K562 (cell line): Measurements from ENCODE around the gene TNKS2. TPM values are rescaled to one million over a fixed set of nuclear protein-coding genes. Genes with fewer than 3 reads are reported as not detected.

ENCODE experiments used
- ATF1 ChIP-seq, 2 experiments: fragments of 450-650 bp in 1 of 2; IDR thresholded peaks; 2 replicates each; pipeline ENCODE4 v1.6.1; 2016; ENCODE audit warnings: missing compliant biosample characterization in 1 of 2, missing genetic modification characterization in 1 of 2
- ETV1 ChIP-seq: fragments of 450-650 bp; conservative IDR thresholded peaks from 2 replicates; pipeline ENCODE4 v1.6.1; 2016; ENCODE audit warnings: missing genetic modification characterization, control low read depth, low read depth, missing compliant biosample characterization
- FOXJ2 ChIP-seq: fragments of 200-800 bp; sonication (Bioruptor generic); IDR thresholded peaks from 2 replicates; pipeline ENCODE4 v1.6.1; 2016; ENCODE audit warnings: missing genetic modification characterization, missing compliant biosample characterization
- KAT7 ChIP-seq: sonication (generic); formaldehyde crosslinking; IDR thresholded peaks from 2 replicates; pipeline ENCODE4 v1.8.0; 2022; ENCODE audit warnings: missing genetic modification reagents, mild to moderate bottlenecking, borderline replicate concordance
- KHSRP ChIP-seq: fragments of 450-650 bp; IDR thresholded peaks from 2 replicates; pipeline ENCODE4 v1.6.1; 2017
- MXI1 ChIP-seq: IDR thresholded peaks from 2 replicates; pipeline ENCODE4 v1.6.1; 2011; ENCODE audit warnings: low read depth, mild to moderate bottlenecking, improper control_type of control experiment, low read length
- POLR2H ChIP-seq: IDR thresholded peaks from 2 replicates; pipeline ENCODE4 v1.6.1; 2016; ENCODE audit warnings: missing genetic modification characterization, low read depth, mild to moderate bottlenecking, control low read depth, missing compliant biosample characterization, moderate library complexity
- POU5F1 ChIP-seq: fragments of 150-350 bp; IDR thresholded peaks from 2 replicates; pipeline ENCODE4 v1.6.1; 2014; ENCODE audit warnings: borderline replicate concordance, low read length, low read depth, mild to moderate bottlenecking; ENCODE audit not compliant: partially characterized antibody
- PYGO2 ChIP-seq: fragments of 450-650 bp; IDR thresholded peaks from 2 replicates; pipeline ENCODE4 v1.6.1; 2016; ENCODE audit warnings: mild to moderate bottlenecking, missing genetic modification characterization, moderate library complexity, missing compliant biosample characterization
- UBTF ChIP-seq, 2 experiments: IDR thresholded peaks; 2 replicates each; pipeline ENCODE4 v1.6.1; 2012; ENCODE audit warnings: improper control_type of control experiment in 2 of 2, low read depth in 2 of 2, low read length in 2 of 2, borderline replicate concordance in 1 of 2
- ZFX ChIP-seq: sonication (generic); formaldehyde crosslinking; IDR thresholded peaks from 2 replicates; pipeline ENCODE4 v1.8.0; 2022; ENCODE audit warnings: mild to moderate bottlenecking, missing genetic modification reagents, moderate library complexity
- polyA plus RNA-seq, 8 experiments: library from polyadenylated mRNA; depleted of rRNA in 4 of 8; stranded (reverse) in 5 of 8; unstranded in 3 of 8; fragments of >200 nt; fragmentation: Nextera tagmentation in 2 of 8; fragmentation: Illumina TruSeq in 1 of 8; extraction: Ambion mirVana in 2 of 8; extraction: Trizol in 1 of 8; gene quantifications; 2 replicates each; pipeline versions ENCODE4 v1.2.1 to v1.2.3, GENCODE V29; 2011 to 2014; ENCODE audit warnings: inconsistent platforms in 1 of 8, missing spikeins in 1 of 8
- total RNA-seq, 7 experiments: library from RNA; depleted of rRNA in 6 of 7; stranded (reverse); fragments of >200 nt in 6 of 7; fragmentation: Illumina TruSeq in 2 of 7; extraction: Trizol in 2 of 7; gene quantifications; 2 replicates each; pipeline versions ENCODE4 v1.2.1 to v1.2.3, GENCODE V29; 2011 to 2021; ENCODE audit warnings: low replicate concordance in 1 of 7
- TF ChIP-seq, protein P1 (sequence below), 2 experiments: fragments of 450-650 bp; formaldehyde crosslinking in 1 of 2; IDR thresholded peaks; 2 replicates each; pipeline versions ENCODE4 v1.4.0 to v1.6.1; 2014 to 2020; ENCODE audit warnings: mild to moderate bottlenecking in 2 of 2, borderline replicate concordance in 1 of 2, low read depth in 1 of 2
- TF ChIP-seq, protein P2 (sequence below): fragments of 450-650 bp; formaldehyde crosslinking; IDR thresholded peaks from 2 replicates; pipeline ENCODE4 v1.4.0; 2022; ENCODE audit warnings: missing genetic modification characterization

Gene TNKS2
- total and polyA plus RNA-seq, 9 of the 15 experiments (the other 6 are each of a cell fraction or from before 2014, with no cell fraction given), result 3.5 to 19.8 (median 8.6) TPM

DNA sequence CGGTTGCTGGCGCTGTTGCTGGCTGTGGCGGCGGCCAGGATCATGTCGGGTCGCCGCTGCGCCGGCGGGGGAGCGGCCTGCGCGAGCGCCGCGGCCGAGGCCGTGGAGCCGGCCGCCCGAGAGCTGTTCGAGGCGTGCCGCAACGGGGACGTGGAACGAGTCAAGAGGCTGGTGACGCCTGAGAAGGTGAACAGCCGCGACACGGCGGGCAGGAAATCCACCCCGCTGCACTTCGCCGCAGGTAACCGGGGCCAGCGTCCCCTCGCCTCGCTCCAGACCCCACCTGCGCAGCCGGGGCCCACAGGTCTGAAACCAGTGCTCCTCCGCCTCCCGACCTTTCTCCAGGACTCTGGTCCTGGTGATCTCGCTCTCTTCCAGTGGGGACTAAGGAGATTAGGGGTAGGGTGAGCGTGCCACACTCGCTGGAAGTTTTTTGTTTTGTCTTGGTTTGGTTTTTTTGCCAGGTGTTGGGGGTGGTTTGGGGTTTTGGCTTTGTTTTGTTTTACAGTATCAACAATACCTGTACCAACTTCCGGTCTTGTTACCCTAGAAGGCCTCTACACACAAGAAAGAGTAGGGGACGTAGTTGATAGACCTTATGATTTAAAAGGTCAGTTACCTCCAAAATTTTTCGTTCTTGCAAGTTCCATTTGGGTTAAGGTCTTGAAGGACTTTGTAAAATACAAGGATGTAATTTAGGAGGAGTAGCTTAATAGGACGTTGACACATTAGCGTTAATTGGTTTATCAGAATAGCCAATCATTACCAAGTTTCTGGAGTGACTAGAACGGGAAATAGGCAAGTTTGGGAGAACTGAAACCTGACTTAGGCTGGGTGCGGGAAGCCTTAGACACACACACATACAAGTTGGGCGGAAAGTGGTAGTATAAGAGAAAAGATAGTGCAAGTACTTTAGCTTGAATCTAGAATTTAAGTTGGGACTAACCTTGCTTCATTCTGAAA, 704 bp downstream of the TNKS2 start (continued):
- TF ChIP-seq PYGO2 (tag) (no peak), MXI1 (0 out of 2 replicates have a peak, but pooled peaks have one; percentile 16), POLR2H (tag) (no peak), KHSRP (no peak), UBTF (IDR thresholded peaks at IDR 0.05; ENCODE audit: borderline replicate concordance in 1 of 2, low read depth in 2 of 2, low read length in 2 of 2) (0 out of 4 replicates have a peak, but pooled peaks of 1 of the 2 experiments have one; percentile 24), ZFX (CRISPR knock-in tag) (peak; percentile 56), POU5F1 (no peak), FOXJ2 (tag) (no peak), ETV1 (peak; percentile 21; the same call in 1 of the 2 replicates), ATF1 (CRISPR knock-in tag; IDR thresholded peaks at IDR 0.05) (no peak), ATF1 (tag; IDR thresholded peaks at IDR 0.05) (peak; percentile 54; the same call in 1 of the 2 replicates), KAT7 (CRISPR knock-in tag) (peak; percentile 80; the same call in 1 of the 2 replicates)
- TF ChIP-seq, protein P1, sequence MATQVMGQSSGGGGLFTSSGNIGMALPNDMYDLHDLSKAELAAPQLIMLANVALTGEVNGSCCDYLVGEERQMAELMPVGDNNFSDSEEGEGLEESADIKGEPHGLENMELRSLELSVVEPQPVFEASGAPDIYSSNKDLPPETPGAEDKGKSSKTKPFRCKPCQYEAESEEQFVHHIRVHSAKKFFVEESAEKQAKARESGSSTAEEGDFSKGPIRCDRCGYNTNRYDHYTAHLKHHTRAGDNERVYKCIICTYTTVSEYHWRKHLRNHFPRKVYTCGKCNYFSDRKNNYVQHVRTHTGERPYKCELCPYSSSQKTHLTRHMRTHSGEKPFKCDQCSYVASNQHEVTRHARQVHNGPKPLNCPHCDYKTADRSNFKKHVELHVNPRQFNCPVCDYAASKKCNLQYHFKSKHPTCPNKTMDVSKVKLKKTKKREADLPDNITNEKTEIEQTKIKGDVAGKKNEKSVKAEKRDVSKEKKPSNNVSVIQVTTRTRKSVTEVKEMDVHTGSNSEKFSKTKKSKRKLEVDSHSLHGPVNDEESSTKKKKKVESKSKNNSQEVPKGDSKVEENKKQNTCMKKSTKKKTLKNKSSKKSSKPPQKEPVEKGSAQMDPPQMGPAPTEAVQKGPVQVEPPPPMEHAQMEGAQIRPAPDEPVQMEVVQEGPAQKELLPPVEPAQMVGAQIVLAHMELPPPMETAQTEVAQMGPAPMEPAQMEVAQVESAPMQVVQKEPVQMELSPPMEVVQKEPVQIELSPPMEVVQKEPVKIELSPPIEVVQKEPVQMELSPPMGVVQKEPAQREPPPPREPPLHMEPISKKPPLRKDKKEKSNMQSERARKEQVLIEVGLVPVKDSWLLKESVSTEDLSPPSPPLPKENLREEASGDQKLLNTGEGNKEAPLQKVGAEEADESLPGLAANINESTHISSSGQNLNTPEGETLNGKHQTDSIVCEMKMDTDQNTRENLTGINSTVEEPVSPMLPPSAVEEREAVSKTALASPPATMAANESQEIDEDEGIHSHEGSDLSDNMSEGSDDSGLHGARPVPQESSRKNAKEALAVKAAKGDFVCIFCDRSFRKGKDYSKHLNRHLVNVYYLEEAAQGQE (IDR thresholded peaks at IDR 0.05; ENCODE audit: borderline replicate concordance), result no peak
- TF ChIP-seq, protein P1 (CRISPR knock-in tag; IDR thresholded peaks at IDR 0.05; ENCODE audit: low read depth), result 0 out of 2 replicates have a peak, but pooled peaks have one; percentile 11
- TF ChIP-seq, protein P2, sequence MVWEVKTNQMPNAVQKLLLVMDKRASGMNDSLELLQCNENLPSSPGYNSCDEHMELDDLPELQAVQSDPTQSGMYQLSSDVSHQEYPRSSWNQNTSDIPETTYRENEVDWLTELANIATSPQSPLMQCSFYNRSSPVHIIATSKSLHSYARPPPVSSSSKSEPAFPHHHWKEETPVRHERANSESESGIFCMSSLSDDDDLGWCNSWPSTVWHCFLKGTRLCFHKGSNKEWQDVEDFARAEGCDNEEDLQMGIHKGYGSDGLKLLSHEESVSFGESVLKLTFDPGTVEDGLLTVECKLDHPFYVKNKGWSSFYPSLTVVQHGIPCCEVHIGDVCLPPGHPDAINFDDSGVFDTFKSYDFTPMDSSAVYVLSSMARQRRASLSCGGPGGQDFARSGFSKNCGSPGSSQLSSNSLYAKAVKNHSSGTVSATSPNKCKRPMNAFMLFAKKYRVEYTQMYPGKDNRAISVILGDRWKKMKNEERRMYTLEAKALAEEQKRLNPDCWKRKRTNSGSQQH (CRISPR knock-in tag), result no peak
